Astrocyte of the hippocampus (primary cell): Measurements from ENCODE around the gene CDH13.

Experiments
- DNase-seq: peaks from one replicate; pipeline ENCODE4 v3.0.0; 2011; ENCODE audit warnings: low read depth, low spot score

Gene CDH13

GRCh38 chr16:82626791-82627261, at the start of gene CDH13:
TSS of gene CDH13 (plus strand) at chr16:82626969.
- DNase-seq = peak; percentile 70

GRCh38 chr16:82580298-82580890, 46.4 kb upstream of the CDH13 start:
- DNase-seq = peak; percentile 29

GRCh38 chr16:82582975-82583374, 43.8 kb upstream of the CDH13 start:
- DNase-seq = no peak

- no peak for DNase-seq
These were observed 43.3 kb upstream of the CDH13 start for GRCh38 chr16:82583422-82583821.

GRCh38 chr16:82584553-82585152, 42.1 kb upstream of the CDH13 start:
- DNase-seq = no peak

GRCh38 chr16:82585675-82586074, 41.1 kb upstream of the CDH13 start:
- DNase-seq = peak; percentile 69

- no peak for DNase-seq
These were observed 40.6 kb upstream of the CDH13 start for GRCh38 chr16:82586130-82586529.

- no peak for DNase-seq
These were observed 39.5 kb upstream of the CDH13 start for GRCh38 chr16:82587289-82587688.

- no peak for DNase-seq
These were observed 37.4 kb upstream of the CDH13 start for GRCh38 chr16:82589407-82589806.

- DNase-seq = no peak
These were observed 32.7 kb upstream of the CDH13 start for GRCh38 chr16:82594114-82594513.

- no peak for DNase-seq
These were observed 28.0 kb upstream of the CDH13 start for GRCh38 chr16:82598771-82599170.

GRCh38 chr16:82601989-82602640, 24.7 kb upstream of the CDH13 start:
- no peak for DNase-seq

GRCh38 chr16:82603784-82604411, 22.9 kb upstream of the CDH13 start:
- peak; percentile 76 for DNase-seq

GRCh38 chr16:82605076-82605475, 21.7 kb upstream of the CDH13 start:
- no peak for DNase-seq

GRCh38 chr16:82605863-82606620, 20.7 kb upstream of the CDH13 start:
- no peak for DNase-seq

GRCh38 chr16:82609140-82609539, 17.6 kb upstream of the CDH13 start:
- no peak for DNase-seq

GRCh38 chr16:82612263-82612662, 14.5 kb upstream of the CDH13 start:
- no peak for DNase-seq

- no peak for DNase-seq
These were observed 10.4 kb upstream of the CDH13 start for GRCh38 chr16:82616356-82616755.

- DNase-seq = no peak
These were observed 5.0 kb upstream of the CDH13 start for GRCh38 chr16:82621781-82622180.

GRCh38 chr16:82623241-82623640, 3.5 kb upstream of the CDH13 start:
- DNase-seq = no peak

GRCh38 chr16:82625066-82625968, 1.5 kb upstream of the CDH13 start:
- DNase-seq = no peak
